ENCODE results near the gene MED9. TPM values are rescaled to one million over a fixed set of nuclear protein-coding genes. Genes with fewer than 3 reads are reported as not detected.

MED9 gene
- total and polyA plus RNA-seq, 9 of the 15 experiments (the other 6 are each of a cell fraction or from before 2014, with no cell fraction given): 2.2 to 15.8 (median 12.7) TPM

DNA sequence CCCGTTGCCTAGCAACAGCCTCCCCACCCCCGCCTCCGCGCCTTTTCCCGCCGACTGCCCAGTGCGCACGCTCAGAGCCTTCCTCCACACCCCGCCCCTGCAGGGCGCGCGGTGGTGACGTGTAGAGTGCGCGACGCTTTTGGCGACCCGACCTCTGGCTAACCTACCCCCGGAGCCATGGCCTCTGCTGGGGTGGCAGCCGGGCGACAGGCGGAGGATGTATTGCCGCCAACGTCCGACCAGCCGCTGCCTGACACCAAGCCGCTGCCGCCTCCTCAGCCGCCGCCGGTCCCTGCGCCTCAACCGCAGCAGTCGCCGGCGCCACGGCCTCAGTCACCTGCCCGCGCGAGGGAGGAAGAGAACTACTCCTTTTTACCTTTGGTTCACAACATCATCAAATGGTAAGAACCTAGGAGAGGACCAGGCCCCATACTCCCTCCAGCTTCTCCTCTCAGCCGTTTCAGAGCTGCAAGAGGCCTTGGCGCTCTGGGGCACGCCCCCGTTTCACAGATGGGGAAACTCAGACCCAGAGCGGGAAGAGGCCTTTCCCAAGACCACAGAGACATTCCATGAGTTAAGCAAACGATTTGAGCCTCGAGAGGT, at the start of gene MED9 (continued):
- TF ChIP-seq, protein P1, sequence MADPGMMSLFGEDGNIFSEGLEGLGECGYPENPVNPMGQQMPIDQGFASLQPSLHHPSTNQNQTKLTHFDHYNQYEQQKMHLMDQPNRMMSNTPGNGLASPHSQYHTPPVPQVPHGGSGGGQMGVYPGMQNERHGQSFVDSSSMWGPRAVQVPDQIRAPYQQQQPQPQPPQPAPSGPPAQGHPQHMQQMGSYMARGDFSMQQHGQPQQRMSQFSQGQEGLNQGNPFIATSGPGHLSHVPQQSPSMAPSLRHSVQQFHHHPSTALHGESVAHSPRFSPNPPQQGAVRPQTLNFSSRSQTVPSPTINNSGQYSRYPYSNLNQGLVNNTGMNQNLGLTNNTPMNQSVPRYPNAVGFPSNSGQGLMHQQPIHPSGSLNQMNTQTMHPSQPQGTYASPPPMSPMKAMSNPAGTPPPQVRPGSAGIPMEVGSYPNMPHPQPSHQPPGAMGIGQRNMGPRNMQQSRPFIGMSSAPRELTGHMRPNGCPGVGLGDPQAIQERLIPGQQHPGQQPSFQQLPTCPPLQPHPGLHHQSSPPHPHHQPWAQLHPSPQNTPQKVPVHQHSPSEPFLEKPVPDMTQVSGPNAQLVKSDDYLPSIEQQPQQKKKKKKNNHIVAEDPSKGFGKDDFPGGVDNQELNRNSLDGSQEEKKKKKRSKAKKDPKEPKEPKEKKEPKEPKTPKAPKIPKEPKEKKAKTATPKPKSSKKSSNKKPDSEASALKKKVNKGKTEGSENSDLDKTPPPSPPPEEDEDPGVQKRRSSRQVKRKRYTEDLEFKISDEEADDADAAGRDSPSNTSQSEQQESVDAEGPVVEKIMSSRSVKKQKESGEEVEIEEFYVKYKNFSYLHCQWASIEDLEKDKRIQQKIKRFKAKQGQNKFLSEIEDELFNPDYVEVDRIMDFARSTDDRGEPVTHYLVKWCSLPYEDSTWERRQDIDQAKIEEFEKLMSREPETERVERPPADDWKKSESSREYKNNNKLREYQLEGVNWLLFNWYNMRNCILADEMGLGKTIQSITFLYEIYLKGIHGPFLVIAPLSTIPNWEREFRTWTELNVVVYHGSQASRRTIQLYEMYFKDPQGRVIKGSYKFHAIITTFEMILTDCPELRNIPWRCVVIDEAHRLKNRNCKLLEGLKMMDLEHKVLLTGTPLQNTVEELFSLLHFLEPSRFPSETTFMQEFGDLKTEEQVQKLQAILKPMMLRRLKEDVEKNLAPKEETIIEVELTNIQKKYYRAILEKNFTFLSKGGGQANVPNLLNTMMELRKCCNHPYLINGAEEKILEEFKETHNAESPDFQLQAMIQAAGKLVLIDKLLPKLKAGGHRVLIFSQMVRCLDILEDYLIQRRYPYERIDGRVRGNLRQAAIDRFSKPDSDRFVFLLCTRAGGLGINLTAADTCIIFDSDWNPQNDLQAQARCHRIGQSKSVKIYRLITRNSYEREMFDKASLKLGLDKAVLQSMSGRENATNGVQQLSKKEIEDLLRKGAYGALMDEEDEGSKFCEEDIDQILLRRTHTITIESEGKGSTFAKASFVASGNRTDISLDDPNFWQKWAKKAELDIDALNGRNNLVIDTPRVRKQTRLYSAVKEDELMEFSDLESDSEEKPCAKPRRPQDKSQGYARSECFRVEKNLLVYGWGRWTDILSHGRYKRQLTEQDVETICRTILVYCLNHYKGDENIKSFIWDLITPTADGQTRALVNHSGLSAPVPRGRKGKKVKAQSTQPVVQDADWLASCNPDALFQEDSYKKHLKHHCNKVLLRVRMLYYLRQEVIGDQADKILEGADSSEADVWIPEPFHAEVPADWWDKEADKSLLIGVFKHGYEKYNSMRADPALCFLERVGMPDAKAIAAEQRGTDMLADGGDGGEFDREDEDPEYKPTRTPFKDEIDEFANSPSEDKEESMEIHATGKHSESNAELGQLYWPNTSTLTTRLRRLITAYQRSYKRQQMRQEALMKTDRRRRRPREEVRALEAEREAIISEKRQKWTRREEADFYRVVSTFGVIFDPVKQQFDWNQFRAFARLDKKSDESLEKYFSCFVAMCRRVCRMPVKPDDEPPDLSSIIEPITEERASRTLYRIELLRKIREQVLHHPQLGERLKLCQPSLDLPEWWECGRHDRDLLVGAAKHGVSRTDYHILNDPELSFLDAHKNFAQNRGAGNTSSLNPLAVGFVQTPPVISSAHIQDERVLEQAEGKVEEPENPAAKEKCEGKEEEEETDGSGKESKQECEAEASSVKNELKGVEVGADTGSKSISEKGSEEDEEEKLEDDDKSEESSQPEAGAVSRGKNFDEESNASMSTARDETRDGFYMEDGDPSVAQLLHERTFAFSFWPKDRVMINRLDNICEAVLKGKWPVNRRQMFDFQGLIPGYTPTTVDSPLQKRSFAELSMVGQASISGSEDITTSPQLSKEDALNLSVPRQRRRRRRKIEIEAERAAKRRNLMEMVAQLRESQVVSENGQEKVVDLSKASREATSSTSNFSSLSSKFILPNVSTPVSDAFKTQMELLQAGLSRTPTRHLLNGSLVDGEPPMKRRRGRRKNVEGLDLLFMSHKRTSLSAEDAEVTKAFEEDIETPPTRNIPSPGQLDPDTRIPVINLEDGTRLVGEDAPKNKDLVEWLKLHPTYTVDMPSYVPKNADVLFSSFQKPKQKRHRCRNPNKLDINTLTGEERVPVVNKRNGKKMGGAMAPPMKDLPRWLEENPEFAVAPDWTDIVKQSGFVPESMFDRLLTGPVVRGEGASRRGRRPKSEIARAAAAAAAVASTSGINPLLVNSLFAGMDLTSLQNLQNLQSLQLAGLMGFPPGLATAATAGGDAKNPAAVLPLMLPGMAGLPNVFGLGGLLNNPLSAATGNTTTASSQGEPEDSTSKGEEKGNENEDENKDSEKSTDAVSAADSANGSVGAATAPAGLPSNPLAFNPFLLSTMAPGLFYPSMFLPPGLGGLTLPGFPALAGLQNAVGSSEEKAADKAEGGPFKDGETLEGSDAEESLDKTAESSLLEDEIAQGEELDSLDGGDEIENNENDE (IDR thresholded peaks at IDR 0.05; ENCODE audit: low read depth, low read length): no peak
- TF ChIP-seq TAF1 (IDR thresholded peaks at IDR 0.05; ENCODE audit: control insufficient read depth, extremely low read depth, insufficient read depth, low read length, severe bottlenecking) (peak; percentile 71), JUN (IDR thresholded peaks at IDR 0.05; ENCODE audit: borderline replicate concordance, low read depth, low read length) (no peak), JUN (CRISPR knock-in tag; IDR thresholded peaks at IDR 0.05; ENCODE audit: borderline replicate concordance) (no peak), SRSF9 (IDR thresholded peaks at IDR 0.05; ENCODE audit: borderline replicate concordance, low read depth, low read length) (no peak), ETV5 (CRISPR knock-in tag; IDR thresholded peaks at IDR 0.05; ENCODE audit: low read depth) (no peak), CREM (IDR thresholded peaks at IDR 0.05; ENCODE audit: low read depth) (peak; percentile 100), ZNF212 (CRISPR knock-in tag; IDR thresholded peaks at IDR 0.05) (no peak), NCOR1 (IDR thresholded peaks at IDR 0.05) (0 out of 2 replicates have a peak, but pooled peaks have one; percentile 10), HNRNPUL1 (IDR thresholded peaks at IDR 0.05; ENCODE audit: low read length) (no peak), SMARCA5 (IDR thresholded peaks at IDR 0.05) (no peak)
- TF ChIP-seq, protein P2, sequence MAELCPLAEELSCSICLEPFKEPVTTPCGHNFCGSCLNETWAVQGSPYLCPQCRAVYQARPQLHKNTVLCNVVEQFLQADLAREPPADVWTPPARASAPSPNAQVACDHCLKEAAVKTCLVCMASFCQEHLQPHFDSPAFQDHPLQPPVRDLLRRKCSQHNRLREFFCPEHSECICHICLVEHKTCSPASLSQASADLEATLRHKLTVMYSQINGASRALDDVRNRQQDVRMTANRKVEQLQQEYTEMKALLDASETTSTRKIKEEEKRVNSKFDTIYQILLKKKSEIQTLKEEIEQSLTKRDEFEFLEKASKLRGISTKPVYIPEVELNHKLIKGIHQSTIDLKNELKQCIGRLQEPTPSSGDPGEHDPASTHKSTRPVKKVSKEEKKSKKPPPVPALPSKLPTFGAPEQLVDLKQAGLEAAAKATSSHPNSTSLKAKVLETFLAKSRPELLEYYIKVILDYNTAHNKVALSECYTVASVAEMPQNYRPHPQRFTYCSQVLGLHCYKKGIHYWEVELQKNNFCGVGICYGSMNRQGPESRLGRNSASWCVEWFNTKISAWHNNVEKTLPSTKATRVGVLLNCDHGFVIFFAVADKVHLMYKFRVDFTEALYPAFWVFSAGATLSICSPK (IDR thresholded peaks at IDR 0.05; ENCODE audit: borderline replicate concordance): no peak
- TF ChIP-seq, protein P3, sequence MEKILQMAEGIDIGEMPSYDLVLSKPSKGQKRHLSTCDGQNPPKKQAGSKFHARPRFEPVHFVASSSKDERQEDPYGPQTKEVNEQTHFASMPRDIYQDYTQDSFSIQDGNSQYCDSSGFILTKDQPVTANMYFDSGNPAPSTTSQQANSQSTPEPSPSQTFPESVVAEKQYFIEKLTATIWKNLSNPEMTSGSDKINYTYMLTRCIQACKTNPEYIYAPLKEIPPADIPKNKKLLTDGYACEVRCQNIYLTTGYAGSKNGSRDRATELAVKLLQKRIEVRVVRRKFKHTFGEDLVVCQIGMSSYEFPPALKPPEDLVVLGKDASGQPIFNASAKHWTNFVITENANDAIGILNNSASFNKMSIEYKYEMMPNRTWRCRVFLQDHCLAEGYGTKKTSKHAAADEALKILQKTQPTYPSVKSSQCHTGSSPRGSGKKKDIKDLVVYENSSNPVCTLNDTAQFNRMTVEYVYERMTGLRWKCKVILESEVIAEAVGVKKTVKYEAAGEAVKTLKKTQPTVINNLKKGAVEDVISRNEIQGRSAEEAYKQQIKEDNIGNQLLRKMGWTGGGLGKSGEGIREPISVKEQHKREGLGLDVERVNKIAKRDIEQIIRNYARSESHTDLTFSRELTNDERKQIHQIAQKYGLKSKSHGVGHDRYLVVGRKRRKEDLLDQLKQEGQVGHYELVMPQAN (IDR thresholded peaks at IDR 0.05; ENCODE audit: borderline replicate concordance): 0 out of 2 replicates have a peak, but pooled peaks have one; percentile 78

Data from K562 (cell line).